Neural progenitor cell (in vitro differentiated cells): ENCODE measurements around the gene PFDN1. TPM values are rescaled to one million over a fixed set of nuclear protein-coding genes. Genes with fewer than 3 reads are reported as not detected.

Source experiments
- DNase-seq: peaks from one replicate; pipeline ENCODE4 v3.0.0-alpha.2; 2016; ENCODE audit warnings: low spot score
- H2AFZ ChIP-seq: fragments of 200-600 bp; sonication (generic); replicated peaks from 2 replicates; pipeline ENCODE4 v1.6.1; 2016; ENCODE audit warnings: antibody characterized with exemption
- H3F3A ChIP-seq: fragments of 200-600 bp; sonication (generic); 2 replicates; pipeline ENCODE4 v1.6.1; 2016; ENCODE audit warnings: antibody characterized with exemption, low read depth
- H3K27ac ChIP-seq: fragments of 200-600 bp; sonication (generic); 2 replicates; pipeline ENCODE4 v1.5.1; 2016; ENCODE audit warnings: mild to moderate bottlenecking
- H3K27me3 ChIP-seq: fragments of 200-600 bp; sonication (generic); 2 replicates; pipeline ENCODE4 v1.6.1; 2016; ENCODE audit warnings: mild to moderate bottlenecking, moderate library complexity
- H3K36me3 ChIP-seq: fragments of 200-600 bp; sonication (generic); 2 replicates; pipeline ENCODE4 v1.5.1; 2016
- H3K4me1 ChIP-seq: fragments of 200-600 bp; sonication (generic); 2 replicates; pipeline ENCODE4 v1.6.1; 2016; ENCODE audit warnings: mixed run types
- H3K4me2 ChIP-seq: fragments of 200-600 bp; sonication (generic); 2 replicates; pipeline ENCODE4 v1.6.1; 2016
- H3K4me3 ChIP-seq: fragments of 200-600 bp; sonication (generic); 2 replicates; pipeline ENCODE4 v1.5.1; 2016
- H3K79me2 ChIP-seq: fragments of 200-600 bp; sonication (generic); 2 replicates; pipeline ENCODE4 v1.6.1; 2016; ENCODE audit warnings: low read depth
- H3K9ac ChIP-seq: fragments of 200-600 bp; sonication (generic); 2 replicates; pipeline ENCODE4 v1.6.1; 2016
- H3K9me3 ChIP-seq: fragments of 200-600 bp; sonication (generic); 2 replicates; pipeline ENCODE4 v1.5.1; 2016; ENCODE audit warnings: low read depth
- H4K20me1 ChIP-seq: fragments of 200-600 bp; sonication (generic); 2 replicates; pipeline ENCODE4 v1.6.1; 2016; ENCODE audit warnings: low read depth
- H3K27ac Mint-ChIP-seq: 3 replicates; pipeline ENCODE4 v1.8.0; 2021; ENCODE audit warnings: mixed read lengths
- H3K27me3 Mint-ChIP-seq: 2 replicates; pipeline ENCODE4 v1.8.0; 2022; ENCODE audit warnings: low read depth, mild to moderate bottlenecking, inconsistent platforms, moderate library complexity, mixed read lengths; ENCODE audit not compliant: insufficient read depth
- H3K36me3 Mint-ChIP-seq: 3 replicates; pipeline ENCODE4 v1.8.0; 2021; ENCODE audit warnings: mixed read lengths
- H3K4me1 Mint-ChIP-seq: 3 replicates; pipeline ENCODE4 v1.8.0; 2021; ENCODE audit warnings: mixed read lengths
- H3K4me3 Mint-ChIP-seq: 3 replicates; pipeline ENCODE4 v1.8.0; 2021; ENCODE audit warnings: mild to moderate bottlenecking, moderate library complexity, mixed read lengths
- H3K9me3 Mint-ChIP-seq: 3 replicates; pipeline ENCODE4 v1.8.0; 2020; ENCODE audit warnings: mixed read lengths
- EZH2 ChIP-seq: fragments of 200-600 bp; sonication (generic); IDR thresholded peaks from 2 replicates; pipeline ENCODE4 v1.6.1; 2017; ENCODE audit warnings: antibody characterized with exemption, mild to moderate bottlenecking, moderate library complexity
- EZH2phosphoT487 ChIP-seq: fragments of 200-600 bp; sonication (generic); IDR thresholded peaks from 2 replicates; pipeline ENCODE4 v1.6.1; 2017; ENCODE audit warnings: antibody characterized with exemption
- total RNA-seq: library from RNA; depleted of rRNA; stranded (reverse); fragments of >200 nt; gene quantifications from 2 replicates; pipeline ENCODE4 v1.2.3, GENCODE V29; 2015; ENCODE audit warnings: low replicate concordance
- TF ChIP-seq, protein P1 (sequence below): fragments of 200-600 bp; sonication (generic); IDR thresholded peaks from 2 replicates; pipeline ENCODE4 v1.5.1; 2017; ENCODE audit warnings: antibody characterized with exemption, mild to moderate bottlenecking

Gene PFDN1
- total RNA-seq, 1 donor from 2014 or later: 79.8 TPM

GRCh38 chr5:140297283-140297682 is 5.6 kb downstream of the PFDN1 start:
- Histone ChIP-seq H3K27me3 (no peaks in the 10 kb centered on the region), H3K9ac (no peak overlapping the region), H3K4me2 (no peak overlapping the region), H3F3A (no peaks in the 10 kb centered on the region), H3K79me2 (peaks cover 99% of the 10 kb centered on the region), H3K36me3 (no peaks in the 10 kb centered on the region), H3K9me3 (no peaks in the 10 kb centered on the region), H2AFZ (no peak overlapping the region), H3K27ac (no peak overlapping the region), H3K4me1 (peaks cover 13% of the 10 kb centered on the region), H4K20me1 (peaks cover 50% of the 10 kb centered on the region), H3K4me3 (no peak overlapping the region)
- Mint-ChIP-seq H3K4me3 (no peak overlapping the region), H3K36me3 (peaks cover 6% of the 10 kb centered on the region), H3K9me3 (no peaks in the 10 kb centered on the region), H3K27ac (no peak overlapping the region), H3K27me3 (no peaks in the 10 kb centered on the region), H3K4me1 (peaks cover 24% of the 10 kb centered on the region)
- DNase-seq: no peak
- TF ChIP-seq EZH2phosphoT487: no peak
- TF ChIP-seq EZH2: no peak
- TF ChIP-seq, protein P1, sequence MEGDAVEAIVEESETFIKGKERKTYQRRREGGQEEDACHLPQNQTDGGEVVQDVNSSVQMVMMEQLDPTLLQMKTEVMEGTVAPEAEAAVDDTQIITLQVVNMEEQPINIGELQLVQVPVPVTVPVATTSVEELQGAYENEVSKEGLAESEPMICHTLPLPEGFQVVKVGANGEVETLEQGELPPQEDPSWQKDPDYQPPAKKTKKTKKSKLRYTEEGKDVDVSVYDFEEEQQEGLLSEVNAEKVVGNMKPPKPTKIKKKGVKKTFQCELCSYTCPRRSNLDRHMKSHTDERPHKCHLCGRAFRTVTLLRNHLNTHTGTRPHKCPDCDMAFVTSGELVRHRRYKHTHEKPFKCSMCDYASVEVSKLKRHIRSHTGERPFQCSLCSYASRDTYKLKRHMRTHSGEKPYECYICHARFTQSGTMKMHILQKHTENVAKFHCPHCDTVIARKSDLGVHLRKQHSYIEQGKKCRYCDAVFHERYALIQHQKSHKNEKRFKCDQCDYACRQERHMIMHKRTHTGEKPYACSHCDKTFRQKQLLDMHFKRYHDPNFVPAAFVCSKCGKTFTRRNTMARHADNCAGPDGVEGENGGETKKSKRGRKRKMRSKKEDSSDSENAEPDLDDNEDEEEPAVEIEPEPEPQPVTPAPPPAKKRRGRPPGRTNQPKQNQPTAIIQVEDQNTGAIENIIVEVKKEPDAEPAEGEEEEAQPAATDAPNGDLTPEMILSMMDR: no peak

- Histone ChIP-seq H3K4me1 (peaks cover 6% of the 10 kb centered on the region), H3K9ac (no peak overlapping the region), H3F3A (no peaks in the 10 kb centered on the region), H3K27ac (no peak overlapping the region), H3K27me3 (no peaks in the 10 kb centered on the region), H4K20me1 (peaks cover 57% of the 10 kb centered on the region), H3K9me3 (no peaks in the 10 kb centered on the region), H3K79me2 (peaks cover 99% of the 10 kb centered on the region), H2AFZ (no peak overlapping the region), H3K4me2 (no peak overlapping the region), H3K4me3 (no peak overlapping the region), H3K36me3 (no peaks in the 10 kb centered on the region)
- Mint-ChIP-seq H3K4me1 (peaks cover 14% of the 10 kb centered on the region), H3K27me3 (no peaks in the 10 kb centered on the region), H3K4me3 (no peak overlapping the region), H3K27ac (no peak overlapping the region), H3K9me3 (no peaks in the 10 kb centered on the region), H3K36me3 (peaks cover 6% of the 10 kb centered on the region)
- no peak for DNase-seq
- TF ChIP-seq, protein P1: no peak
- TF ChIP-seq EZH2phosphoT487 (no peak), EZH2 (no peak)
These were observed 6.6 kb downstream of the PFDN1 start for GRCh38 chr5:140296289-140296688.

GRCh38 chr5:140295414-140295813 is 7.5 kb downstream of the PFDN1 start:
- Mint-ChIP-seq H3K36me3 (peaks cover 6% of the 10 kb centered on the region), H3K4me3 (no peak overlapping the region), H3K27me3 (no peaks in the 10 kb centered on the region), H3K9me3 (no peaks in the 10 kb centered on the region), H3K4me1 (peaks cover 10% of the 10 kb centered on the region), H3K27ac (no peak overlapping the region)
- H3F3A ChIP-seq: no peaks in the 10 kb centered on the region
- no peak overlapping the region for H3K4me2 ChIP-seq
- H3K79me2 ChIP-seq: peaks cover 99% of the 10 kb centered on the region
- no peak overlapping the region for H3K9ac ChIP-seq
- no peaks in the 10 kb centered on the region for H3K27me3 ChIP-seq
- H4K20me1 ChIP-seq: peaks cover 65% of the 10 kb centered on the region
- no peak for TF ChIP-seq EZH2phosphoT487
- no peak for TF ChIP-seq EZH2
- TF ChIP-seq, protein P1: no peak
- no peak for DNase-seq
- H3K9me3 ChIP-seq: no peaks in the 10 kb centered on the region
- no peak overlapping the region for H3K27ac ChIP-seq
- no peak overlapping the region for H2AFZ ChIP-seq
- H3K36me3 ChIP-seq: no peaks in the 10 kb centered on the region
- no peaks in the 10 kb centered on the region for H3K4me1 ChIP-seq
- no peak overlapping the region for H3K4me3 ChIP-seq
